Endothelial cell of hepatic sinusoid (primary cell): Measurements from ENCODE around the gene ESRRG.
"Not testable (repeated sequence)": the region's sequence is repeated elsewhere in the genome, so short reads cannot be mapped to it uniquely, and the experiment has no call there.

ENCODE experiments used
- in situ Hi-C: cut with HindIII; loops from 2 replicates; pipeline ENCODE4 v1.10.0; 2017; ENCODE audit warnings: low sequenced_read_pairs

Gene ESRRG

GRCh38 chr1:216705676-216706075 is 17.6 kb downstream of the ESRRG start:
- in situ Hi-C loops: no loop called here

- in situ Hi-C loops: not testable (repeated sequence)
Observed at GRCh38 chr1:216704065-216704464, 19.2 kb downstream of the ESRRG start.

GRCh38 chr1:216702170-216702569 is 21.1 kb downstream of the ESRRG start:
- in situ Hi-C loops: no loop called here

GRCh38 chr1:216700779-216701178 is 22.4 kb downstream of the ESRRG start:
- in situ Hi-C loops: no loop called here

GRCh38 chr1:216691710-216692109 is 31.5 kb downstream of the ESRRG start:
- in situ Hi-C loops: no loop called here

GRCh38 chr1:216690603-216691002 is 32.6 kb downstream of the ESRRG start:
- in situ Hi-C loops: no loop called here

- in situ Hi-C loops: no loop called here
Observed at GRCh38 chr1:216688127-216688657, 35.0 kb downstream of the ESRRG start.

GRCh38 chr1:216686860-216687766 is 36.1 kb downstream of the ESRRG start:
- in situ Hi-C loops: no loop called here

GRCh38 chr1:216682752-216683151 is 40.5 kb downstream of the ESRRG start:
- in situ Hi-C loops: no loop called here

- in situ Hi-C loops: no loop called here
Observed at GRCh38 chr1:216679108-216679507, 44.1 kb downstream of the ESRRG start.

- in situ Hi-C loops: no loop called here
Observed at GRCh38 chr1:216670118-216670883, 52.9 kb downstream of the ESRRG start.

- in situ Hi-C loops: no loop called here
Observed at GRCh38 chr1:216666441-216666840, 56.8 kb downstream of the ESRRG start.

- in situ Hi-C loops: no loop called here
Observed at GRCh38 chr1:216665856-216666255, 57.4 kb downstream of the ESRRG start.

GRCh38 chr1:216665406-216665805 is 57.8 kb downstream of the ESRRG start:
- in situ Hi-C loops: no loop called here

- in situ Hi-C loops: no loop called here
Observed at GRCh38 chr1:216662681-216663080, 60.5 kb downstream of the ESRRG start.

- in situ Hi-C loops: no loop called here
Observed at GRCh38 chr1:216660561-216660960, 62.7 kb downstream of the ESRRG start.

GRCh38 chr1:216653001-216653400 is 70.2 kb downstream of the ESRRG start:
- in situ Hi-C loops: no loop called here

GRCh38 chr1:216651826-216652418 is 71.3 kb downstream of the ESRRG start:
- in situ Hi-C loops: no loop called here

- in situ Hi-C loops: no loop called here
Observed at GRCh38 chr1:216643176-216643575, 80.1 kb downstream of the ESRRG start.

GRCh38 chr1:216641669-216642460 is 81.4 kb downstream of the ESRRG start:
- in situ Hi-C loops: no loop called here
